H1 (cell line): Measurements from ENCODE around the gene TDP1. TPM values are rescaled to one million over a fixed set of nuclear protein-coding genes. Genes with fewer than 3 reads are reported as not detected.

ENCODE experiments used
- ASH2L ChIP-seq: fragments of 200-600, 300-600 bp; sonication (generic); IDR thresholded peaks from one replicate; pipeline ENCODE4 v1.7.1; 2017; ENCODE audit warnings: low read length
- BCL11A ChIP-seq, 2 experiments: IDR thresholded peaks; one replicate each; pipeline ENCODE4 v1.6.1; 2011; ENCODE audit warnings: low read depth in 2 of 2, low read length in 2 of 2, mild to moderate bottlenecking in 2 of 2
- CHD1 ChIP-seq: IDR thresholded peaks from 2 replicates; pipeline ENCODE4 v1.6.1; 2012; ENCODE audit warnings: low read depth, low read length, improper control_type of control experiment
- GTF2F1 ChIP-seq: IDR thresholded peaks from 2 replicates; pipeline ENCODE4 v1.6.1; 2012; ENCODE audit warnings: low read depth, low read length, improper control_type of control experiment, borderline replicate concordance
- HDAC2 ChIP-seq, 2 experiments: fragments of 300-600 bp in 1 of 2; sonication (generic) in 1 of 2; IDR thresholded peaks; 2 replicates each; pipeline ENCODE4 v1.6.1; 2011 to 2012; ENCODE audit warnings: low read depth in 2 of 2, low read length in 2 of 2, mild to moderate bottlenecking in 2 of 2, moderate library complexity in 2 of 2, borderline replicate concordance in 1 of 2, inconsistent platforms in 1 of 2
- POU5F1 ChIP-seq: IDR thresholded peaks from 2 replicates; pipeline ENCODE4 v1.6.1; 2011; ENCODE audit warnings: low read depth, mild to moderate bottlenecking, low read length, moderate library complexity
- RNF2 ChIP-seq: fragments of 200-900, 300-1000 bp; sonication (generic); IDR thresholded peaks from 2 replicates; pipeline ENCODE4 v1.7.1; 2016; ENCODE audit warnings: borderline replicate concordance, low read depth, mild to moderate bottlenecking, antibody characterized with exemption, low read length; ENCODE audit not compliant: poor library complexity, severe bottlenecking; ENCODE audit errors: missing control alignments
- SUZ12 ChIP-seq: fragments of 200-600 bp; sonication (generic); IDR thresholded peaks from 2 replicates; pipeline ENCODE4 v1.6.1; 2012; ENCODE audit warnings: mild to moderate bottlenecking, inconsistent platforms, low read length, moderate library complexity, mixed read lengths
- TCF12 ChIP-seq: IDR thresholded peaks from 2 replicates; pipeline ENCODE4 v1.6.1; 2011; ENCODE audit warnings: low read depth, mild to moderate bottlenecking, low read length
- TEAD4 ChIP-seq: IDR thresholded peaks from 2 replicates; pipeline ENCODE4 v1.6.1; 2012; ENCODE audit warnings: low read depth, low read length, inconsistent platforms, mixed read lengths
- polyA plus RNA-seq, 7 experiments: library from polyadenylated mRNA; depleted of rRNA in 3 of 7; stranded (reverse) in 5 of 7; unstranded in 2 of 7; fragments of >200 nt in 5 of 7; fragments of 200-250 nt in 2 of 7; gene quantifications; 1 replicate in 5 of 7; 2 replicates in 1 of 7; 4 replicates in 1 of 7; pipeline versions ENCODE4 v1.2.1 to v1.2.3, GENCODE V29; 2011 to 2013; ENCODE audit warnings: missing spikeins in 2 of 7, mixed read lengths in 2 of 7
- total RNA-seq: library from RNA; stranded (reverse); fragmentation: NEBNext Ultra II Directional; extraction: Animal tissue kit (Norgen Biotek cat#: 25700); gene quantifications from 2 replicates; pipeline ENCODE4 v1.2.1, GENCODE V29; 2021
- TF ChIP-seq, protein P1 (sequence below): IDR thresholded peaks from 2 replicates; pipeline ENCODE4 v1.6.1; 2012; ENCODE audit warnings: low read length, inconsistent platforms

TDP1 gene
- total and polyA plus RNA-seq, 2 of the 8 experiments (the other 6 are each of a cell fraction or from before 2014, with no cell fraction given), result 32.2 to 69.9 TPM

- TF ChIP-seq CHD1 (no peak), RNF2 (no peak), TCF12 (no peak), TEAD4 (0 out of 2 replicates have a peak, but pooled peaks have one; percentile 15), SUZ12 (no peak), HDAC2 (IDR thresholded peaks at IDR 0.05; ENCODE audit: borderline replicate concordance in 1 of 2, low read depth in 2 of 2, low read length in 2 of 2) (peak in 1 of 2 experiments; percentile 65; a peak in 1 of 4 replicates), ASH2L (peak; percentile 50), POU5F1 (no peak), BCL11A (IDR thresholded peaks at IDR 0.05; ENCODE audit: low read depth in 2 of 2, low read length in 2 of 2) (no peak), GTF2F1 (no peak)
- TF ChIP-seq, protein P1, sequence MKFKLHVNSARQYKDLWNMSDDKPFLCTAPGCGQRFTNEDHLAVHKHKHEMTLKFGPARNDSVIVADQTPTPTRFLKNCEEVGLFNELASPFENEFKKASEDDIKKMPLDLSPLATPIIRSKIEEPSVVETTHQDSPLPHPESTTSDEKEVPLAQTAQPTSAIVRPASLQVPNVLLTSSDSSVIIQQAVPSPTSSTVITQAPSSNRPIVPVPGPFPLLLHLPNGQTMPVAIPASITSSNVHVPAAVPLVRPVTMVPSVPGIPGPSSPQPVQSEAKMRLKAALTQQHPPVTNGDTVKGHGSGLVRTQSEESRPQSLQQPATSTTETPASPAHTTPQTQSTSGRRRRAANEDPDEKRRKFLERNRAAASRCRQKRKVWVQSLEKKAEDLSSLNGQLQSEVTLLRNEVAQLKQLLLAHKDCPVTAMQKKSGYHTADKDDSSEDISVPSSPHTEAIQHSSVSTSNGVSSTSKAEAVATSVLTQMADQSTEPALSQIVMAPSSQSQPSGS, result no peak
Observed at GRCh38 chr14:89911010-89911919, 44.5 kb upstream of the TDP1 start (continued).
